GM18502 (cell line): ENCODE measurements around the gene SUB1.

Experiments
- ATAC-seq: cut with Tn5 transposase; IDR thresholded peaks from one replicate; pipeline ENCODE4 v1.9.1; 2021; ENCODE audit warnings: mild to moderate bottlenecking; ENCODE audit not compliant: unreplicated experiment, poor library complexity

SUB1 gene

DNA sequence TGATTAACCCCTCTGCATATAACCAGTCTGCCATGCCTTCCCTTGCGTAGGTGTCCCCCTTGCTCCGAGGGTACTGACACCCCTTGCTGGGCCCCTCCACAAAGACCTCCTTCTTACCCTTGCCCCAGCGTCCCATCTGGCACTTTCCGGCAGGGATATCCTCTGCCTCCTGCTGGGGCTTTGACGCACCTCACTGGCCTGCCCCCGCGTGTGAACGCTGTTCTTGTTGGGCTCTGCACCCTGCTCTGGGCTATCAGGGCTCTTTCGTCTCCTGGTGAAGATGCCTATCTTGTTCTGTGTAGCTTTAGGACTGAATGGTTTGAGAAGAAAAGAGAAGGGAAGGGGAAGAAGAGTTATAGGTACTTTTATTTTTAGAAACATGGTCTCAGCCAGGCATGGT is 53.0 kb downstream of the SUB1 start:
- ATAC-seq: no peak

GRCh38 chr5:32639943-32640342 is 54.6 kb downstream of the SUB1 start:
- no peak for ATAC-seq

- no peak for ATAC-seq
Measured at GRCh38 chr5:32642276-32643002, 57.1 kb downstream of the SUB1 start.

GRCh38 chr5:32645246-32645645 is 59.9 kb downstream of the SUB1 start:
- ATAC-seq: no peak

DNA sequence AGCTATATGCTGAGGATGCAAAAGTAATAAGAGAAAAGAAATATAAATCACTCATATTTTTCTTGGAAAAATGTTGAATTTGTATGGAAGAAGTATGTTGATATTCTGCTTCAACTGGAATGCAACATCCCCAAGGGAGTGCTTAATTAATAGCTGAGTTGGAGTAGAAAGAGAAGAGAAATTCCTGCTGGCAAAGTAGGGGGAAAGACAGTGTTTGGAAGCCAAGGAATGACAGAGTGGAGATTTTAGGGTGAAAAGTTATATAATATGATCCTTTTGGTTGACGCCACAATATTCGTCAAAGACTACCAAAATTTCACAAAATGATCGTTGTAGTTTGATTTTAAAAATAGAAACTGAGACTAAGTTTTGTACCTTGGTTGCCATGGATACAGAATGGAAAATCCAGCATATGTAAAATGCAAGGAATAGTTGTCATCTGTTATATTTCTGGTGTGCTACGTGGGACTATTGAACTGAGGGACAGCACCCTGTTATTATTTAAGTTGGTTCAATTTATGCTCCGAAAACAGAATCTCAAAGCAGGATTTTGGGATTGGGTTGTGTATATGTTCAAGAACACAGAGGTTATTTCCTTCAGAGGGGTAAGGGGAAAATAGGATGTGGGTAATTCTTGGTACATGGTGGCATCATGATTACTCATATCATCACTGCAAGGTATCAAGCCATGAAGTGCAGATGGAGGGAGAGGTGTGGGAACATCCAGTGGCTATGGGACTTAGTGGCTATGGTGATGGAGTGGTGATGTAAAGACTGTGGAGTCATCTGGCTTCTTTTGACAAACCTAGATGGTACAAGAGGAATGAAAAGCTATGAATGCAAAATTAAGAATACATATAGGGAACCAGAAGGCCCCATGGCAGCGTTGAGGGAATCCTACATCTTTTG is 61.0 kb downstream of the SUB1 start:
- no peak for ATAC-seq

- ATAC-seq: no peak
Measured at GRCh38 chr5:32651088-32651487, 65.7 kb downstream of the SUB1 start.

DNA sequence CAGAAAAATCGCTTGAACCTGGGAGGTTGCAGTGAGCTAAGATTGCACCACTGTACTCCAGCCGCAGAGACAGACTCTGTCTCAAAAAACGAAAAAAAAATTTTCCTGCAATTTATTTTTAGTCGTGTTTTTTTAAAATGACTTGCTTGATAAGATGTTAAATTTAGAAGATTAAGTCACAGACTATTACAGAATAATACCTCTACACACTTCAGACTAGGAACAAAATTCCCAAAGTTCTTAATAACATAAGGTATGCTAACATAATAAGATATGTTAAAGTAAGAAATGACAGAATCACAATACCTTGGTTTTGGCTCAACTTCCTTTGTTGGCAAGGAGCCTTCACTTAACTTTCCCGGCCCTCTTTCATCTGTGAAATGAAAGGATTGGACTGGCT is 66.3 kb downstream of the SUB1 start:
- ATAC-seq: no peak
